ENCODE data around the gene NUDT1.

Gene NUDT1

GRCh38 chr7:2299131-2299829, 57.3 kb downstream of the NUDT1 start:
- TF ChIP-seq CTCF (IDR thresholded peaks at IDR 0.05; ENCODE audit: control insufficient read depth, insufficient read depth, low read depth, low read length, missing control alignments), result no peak
- H3K4me3 ChIP-seq (ENCODE audit: control insufficient read depth, low read depth, low read length), result no peak overlapping the region
- DNase-seq (ENCODE audit: low read depth), result peak; percentile 60

GRCh38 chr7:2299870-2300512, 58.0 kb downstream of the NUDT1 start:
- TF ChIP-seq CTCF (IDR thresholded peaks at IDR 0.05; ENCODE audit: control insufficient read depth, insufficient read depth, low read depth, low read length, missing control alignments), result no peak
- H3K4me3 ChIP-seq (ENCODE audit: control insufficient read depth, low read depth, low read length), result no peak overlapping the region
- DNase-seq (ENCODE audit: low read depth), result no peak

Measured in AG09309 (cell line).